Muscle layer of duodenum (tissue), 2 donors: ENCODE measurements around the gene ARSB.

ENCODE experiments used
- H3K27ac ChIP-seq: one replicate; pipeline ENCODE4 v1.7.0; 2013; ENCODE audit warnings: mild to moderate bottlenecking, low read length
- H3K27me3 ChIP-seq: one replicate; pipeline ENCODE4 v1.7.0; 2013; ENCODE audit warnings: low read depth, mild to moderate bottlenecking, control low read depth, low read length
- H3K36me3 ChIP-seq, 2 donors: one replicate each; pipeline ENCODE4 v1.7.0; 2013; ENCODE audit warnings: low read length in 2 of 2, control low read depth in 1 of 2, mild to moderate bottlenecking in 1 of 2; ENCODE audit not compliant: insufficient read depth in 2 of 2, control insufficient read depth in 1 of 2
- H3K4me1 ChIP-seq, 2 donors: one replicate each; pipeline ENCODE4 v1.7.0; 2013; ENCODE audit warnings: low read length in 2 of 2, mild to moderate bottlenecking in 2 of 2, control low read depth in 1 of 2, moderate library complexity in 1 of 2; ENCODE audit not compliant: insufficient read depth in 2 of 2, control insufficient read depth in 1 of 2
- H3K4me3 ChIP-seq, 2 donors: one replicate each; pipeline ENCODE4 v1.7.0; 2013; ENCODE audit warnings: low read length in 2 of 2, low read depth in 1 of 2, mild to moderate bottlenecking in 1 of 2
- H3K9me3 ChIP-seq, 2 donors: one replicate each; pipeline ENCODE4 v1.7.0; 2013; ENCODE audit warnings: low read length in 2 of 2, control low read depth in 1 of 2, mild to moderate bottlenecking in 1 of 2; ENCODE audit not compliant: control insufficient read depth in 1 of 2
- donor health status: healthy.

Gene ARSB

GRCh38 chr5:78927657-78928282 lies 57.3 kb downstream of the ARSB start:
- no peak overlapping the region for H3K27ac ChIP-seq
- no peaks in the 10 kb centered on the region for H3K4me1 ChIP-seq
- H3K27me3 ChIP-seq, result no peaks in the 10 kb centered on the region
- H3K36me3 ChIP-seq, result peaks cover 0 to 4% of the 10 kb centered on the region in 2 donors
- H3K4me3 ChIP-seq, result no peak overlapping the region
- no peaks in the 10 kb centered on the region for H3K9me3 ChIP-seq

DNA sequence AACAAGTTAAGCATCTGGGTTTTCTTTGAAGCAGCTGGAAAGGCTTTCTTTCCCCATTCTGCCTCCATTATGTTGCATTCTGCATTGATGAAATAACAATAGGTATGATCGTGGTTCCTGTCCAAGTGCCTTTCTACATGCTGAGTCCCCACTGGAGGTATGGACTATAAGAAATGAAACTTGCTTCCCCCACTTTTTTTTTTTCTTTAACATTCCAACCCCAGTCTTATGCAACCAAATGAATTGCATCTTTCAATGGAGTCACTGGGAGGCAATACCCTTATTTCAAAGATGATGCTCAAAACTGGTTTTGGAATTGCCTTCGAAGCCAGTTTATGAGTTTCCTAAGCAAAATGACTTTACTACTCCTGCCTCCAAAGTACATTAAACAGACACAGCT lies 58.9 kb downstream of the ARSB start:
- Histone ChIP-seq H3K27me3 (no peaks in the 10 kb centered on the region), H3K27ac (no peak overlapping the region), H3K4me3 (no peak overlapping the region), H3K9me3 (no peaks in the 10 kb centered on the region), H3K4me1 (no peaks in the 10 kb centered on the region), H3K36me3 (peaks cover 0 to 4% of the 10 kb centered on the region in 2 donors)

- H3K9me3 ChIP-seq, result no peaks in the 10 kb centered on the region
- no peak overlapping the region for H3K27ac ChIP-seq
- H3K27me3 ChIP-seq, result no peaks in the 10 kb centered on the region
- no peak overlapping the region for H3K4me3 ChIP-seq
- no peaks in the 10 kb centered on the region for H3K4me1 ChIP-seq
- peaks cover 0 to 4% of the 10 kb centered on the region in 2 donors for H3K36me3 ChIP-seq
Measured at GRCh38 chr5:78925129-78925876, 59.8 kb downstream of the ARSB start.

GRCh38 chr5:78923622-78923970 lies 61.5 kb downstream of the ARSB start:
- Histone ChIP-seq H3K27ac (no peak overlapping the region), H3K4me3 (no peak overlapping the region), H3K9me3 (no peaks in the 10 kb centered on the region), H3K27me3 (no peaks in the 10 kb centered on the region), H3K36me3 (peaks cover 0 to 4% of the 10 kb centered on the region in 2 donors), H3K4me1 (no peaks in the 10 kb centered on the region)

GRCh38 chr5:78922879-78923621 lies 62.1 kb downstream of the ARSB start:
- no peak overlapping the region for H3K27ac ChIP-seq
- no peak overlapping the region for H3K4me3 ChIP-seq
- H3K27me3 ChIP-seq, result no peaks in the 10 kb centered on the region
- H3K4me1 ChIP-seq, result no peaks in the 10 kb centered on the region
- peaks cover 0 to 4% of the 10 kb centered on the region in 2 donors for H3K36me3 ChIP-seq
- no peaks in the 10 kb centered on the region for H3K9me3 ChIP-seq

DNA sequence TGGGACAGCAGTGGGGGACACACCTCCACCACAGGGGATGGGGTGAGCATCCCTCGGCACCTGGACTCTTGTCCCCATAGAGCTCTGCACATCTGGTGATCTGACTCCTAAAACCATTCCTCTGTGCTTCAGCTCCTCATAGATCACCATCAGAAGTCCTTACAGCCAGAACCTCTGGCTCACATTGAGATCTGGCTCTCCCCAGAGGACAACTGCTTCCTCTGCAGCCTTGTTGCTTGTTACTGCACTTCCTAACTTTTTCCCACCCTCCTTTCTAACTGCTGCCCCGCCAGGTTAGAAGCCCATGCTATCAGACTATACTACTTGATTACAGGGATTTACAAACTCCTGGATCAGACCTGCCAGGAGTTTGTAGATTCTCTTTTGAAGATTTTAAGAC lies 64.5 kb downstream of the ARSB start:
- H3K27ac ChIP-seq, result no peak overlapping the region
- no peaks in the 10 kb centered on the region for H3K9me3 ChIP-seq
- no peaks in the 10 kb centered on the region for H3K4me1 ChIP-seq
- peaks cover 0 to 4% of the 10 kb centered on the region in 2 donors for H3K36me3 ChIP-seq
- H3K27me3 ChIP-seq, result no peaks in the 10 kb centered on the region
- H3K4me3 ChIP-seq, result no peak overlapping the region

DNA sequence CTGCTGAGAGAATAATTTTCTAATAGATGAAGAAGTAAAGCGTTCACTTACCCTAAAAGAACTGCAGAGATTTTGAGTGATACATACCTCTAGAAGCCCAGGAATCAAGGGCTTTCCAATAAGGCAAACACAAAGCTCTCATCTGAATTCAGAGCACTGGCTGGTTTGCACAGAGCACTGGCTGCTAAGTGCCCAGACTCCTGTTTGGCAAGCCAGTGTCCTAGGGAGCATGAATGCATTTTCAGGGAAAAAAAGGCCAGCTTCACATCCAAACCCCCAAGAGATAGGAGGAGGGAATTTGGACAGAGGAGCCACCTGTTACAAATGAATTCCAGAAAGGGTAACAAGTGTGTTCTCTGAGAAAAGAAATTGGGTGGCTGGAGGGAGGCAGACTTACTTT lies 65.3 kb downstream of the ARSB start:
- Histone ChIP-seq H3K4me1 (no peaks in the 10 kb centered on the region), H3K4me3 (no peak overlapping the region), H3K27ac (no peak overlapping the region), H3K9me3 (no peaks in the 10 kb centered on the region), H3K27me3 (no peaks in the 10 kb centered on the region), H3K36me3 (peaks cover 0 to 4% of the 10 kb centered on the region in 2 donors)

DNA sequence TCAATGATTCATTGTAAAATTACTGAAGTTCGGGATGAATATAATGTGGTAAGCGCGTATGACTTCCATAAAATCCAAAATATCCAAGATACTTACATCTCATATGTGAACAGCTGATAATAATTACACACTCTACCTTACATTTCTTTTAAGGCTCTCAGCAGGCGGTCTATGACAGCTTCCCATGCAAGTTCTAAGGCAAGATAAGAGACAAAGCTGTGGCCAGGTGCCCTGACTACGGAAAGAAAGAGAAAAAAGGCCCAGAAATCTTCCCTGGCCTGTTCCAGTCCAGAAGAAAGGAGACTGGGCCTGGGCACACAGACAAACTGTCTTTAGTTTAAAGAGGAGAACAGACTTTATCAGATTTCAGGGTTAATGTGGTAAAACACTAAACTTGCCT lies 69.1 kb downstream of the ARSB start:
- no peaks in the 10 kb centered on the region for H3K9me3 ChIP-seq
- no peak overlapping the region for H3K27ac ChIP-seq
- no peaks in the 10 kb centered on the region for H3K27me3 ChIP-seq
- no peaks in the 10 kb centered on the region for H3K36me3 ChIP-seq
- no peaks in the 10 kb centered on the region for H3K4me1 ChIP-seq
- H3K4me3 ChIP-seq, result no peak overlapping the region

- H3K4me3 ChIP-seq, result no peak overlapping the region
- no peaks in the 10 kb centered on the region for H3K36me3 ChIP-seq
- no peak overlapping the region for H3K27ac ChIP-seq
- no peaks in the 10 kb centered on the region for H3K4me1 ChIP-seq
- no peaks in the 10 kb centered on the region for H3K9me3 ChIP-seq
- no peaks in the 10 kb centered on the region for H3K27me3 ChIP-seq
Measured at GRCh38 chr5:78915170-78915569, 69.9 kb downstream of the ARSB start.

DNA sequence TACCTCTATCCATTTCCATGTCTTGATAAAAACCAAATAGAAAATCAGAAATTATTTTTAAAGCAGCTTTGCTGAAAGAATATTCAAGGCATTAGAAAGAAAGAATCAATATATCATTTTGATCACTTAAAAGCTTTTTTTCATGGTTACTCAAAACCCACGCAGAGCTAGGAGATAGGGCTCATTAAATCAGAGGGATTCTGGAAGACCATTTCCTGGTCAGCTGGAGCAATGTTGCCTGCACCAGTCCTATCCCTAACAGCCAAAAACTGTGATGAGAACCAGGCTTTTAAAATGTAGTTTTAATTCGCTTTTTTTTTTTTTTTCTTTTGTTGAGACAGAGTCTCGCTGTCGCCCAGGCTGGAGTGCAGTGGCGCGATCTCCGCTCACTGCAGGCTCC lies 72.3 kb downstream of the ARSB start:
- no peak overlapping the region for H3K27ac ChIP-seq
- no peaks in the 10 kb centered on the region for H3K9me3 ChIP-seq
- H3K27me3 ChIP-seq, result no peaks in the 10 kb centered on the region
- H3K4me3 ChIP-seq, result no peak overlapping the region
- H3K4me1 ChIP-seq, result peaks cover 6 to 13% of the 10 kb centered on the region in 2 donors
- no peaks in the 10 kb centered on the region for H3K36me3 ChIP-seq

- no peak overlapping the region for H3K27ac ChIP-seq
- H3K27me3 ChIP-seq, result no peaks in the 10 kb centered on the region
- H3K4me1 ChIP-seq, result peaks cover 9 to 19% of the 10 kb centered on the region in 2 donors
- H3K9me3 ChIP-seq, result no peaks in the 10 kb centered on the region
- no peak overlapping the region for H3K4me3 ChIP-seq
- H3K36me3 ChIP-seq, result no peaks in the 10 kb centered on the region
Measured at GRCh38 chr5:78912085-78912771, 72.9 kb downstream of the ARSB start.
